Spleen (tissue), 11 donors: ENCODE results near the gene ROBO1. TPM values are rescaled to one million over a fixed set of nuclear protein-coding genes. Genes with fewer than 3 reads are reported as not detected.

Experiments used
- DNase-seq: peaks from one replicate; pipeline ENCODE4 v3.0.0-alpha.2; 2020
- H3K27ac ChIP-seq, 8 donors: fragments of 200-600 bp; sonication (generic) in 7 of 8; 1 replicate in 4 of 8; 2 replicates in 4 of 8; pipeline versions ENCODE4 v1.5.0 to v1.8.0; 2016 to 2021; ENCODE audit warnings: inconsistent platforms in 4 of 8, mild to moderate bottlenecking in 4 of 8, moderate library complexity in 1 of 8
- H3K27me3 ChIP-seq, 7 donors: fragments of 200-600 bp; sonication (generic) in 6 of 7; replicated peaks in 1 of 7; 1 replicate in 4 of 7; 2 replicates in 3 of 7; pipeline versions ENCODE4 v1.5.0 to v1.8.0; 2016 to 2021; ENCODE audit warnings: inconsistent platforms in 3 of 7, mild to moderate bottlenecking in 1 of 7
- H3K36me3 ChIP-seq, 6 donors: fragments of 200-600 bp; sonication (generic) in 5 of 6; 1 replicate in 4 of 6; 2 replicates in 2 of 6; pipeline versions ENCODE4 v1.5.0 to v1.8.0; 2016 to 2021; ENCODE audit warnings: inconsistent platforms in 2 of 6
- H3K4me1 ChIP-seq, 6 donors: fragments of 200-600 bp; sonication (generic) in 5 of 6; 1 replicate in 3 of 6; 2 replicates in 3 of 6; pipeline versions ENCODE4 v1.5.0 to v1.8.0; 2016 to 2021; ENCODE audit warnings: inconsistent platforms in 3 of 6
- H3K4me3 ChIP-seq, 8 donors: fragments of 200-600 bp; sonication (generic) in 7 of 8; 1 replicate in 4 of 8; 2 replicates in 4 of 8; pipeline versions ENCODE4 v1.5.0 to v1.8.0; 2016 to 2021; ENCODE audit warnings: inconsistent platforms in 4 of 8, mild to moderate bottlenecking in 4 of 8, moderate library complexity in 2 of 8
- H3K9me3 ChIP-seq, 8 donors: fragments of 200-600 bp; sonication (generic) in 7 of 8; 1 replicate in 4 of 8; 2 replicates in 4 of 8; pipeline versions ENCODE4 v1.5.0 to v1.8.0; 2016 to 2021; ENCODE audit warnings: inconsistent platforms in 4 of 8
- CTCF ChIP-seq, 11 experiments: fragments of 200-600 bp in 7 of 11; fragments of 450-650 bp in 4 of 11; sonication (generic) in 4 of 11; IDR thresholded peaks in 8 of 11; conservative IDR thresholded peaks in 3 of 11; 1 replicate in 7 of 11; 2 replicates in 4 of 11; pipeline versions ENCODE4 v1.4.0 to v1.8.0; 2016 to 2021; ENCODE audit warnings: antibody characterized with exemption in 11 of 11, inconsistent platforms in 4 of 11, mild to moderate bottlenecking in 1 of 11
- POLR2A ChIP-seq, 3 donors: fragments of 450-650 bp; IDR thresholded peaks; one replicate each; pipeline ENCODE4 v1.5.1; 2017; ENCODE audit warnings: antibody characterized with exemption in 3 of 3, mild to moderate bottlenecking in 1 of 3
- POLR2AphosphoS5 ChIP-seq, 3 donors: sonication (generic); formaldehyde crosslinking; IDR thresholded peaks; one replicate each; pipeline ENCODE4 v1.5.1; 2017; ENCODE audit warnings: antibody characterized with exemption in 3 of 3
- WGBS, 5 donors: extraction: QIAGEN DNeasy Blood & Tissue Kit in 3 of 5; methylation state at CpG; one replicate each; pipeline versions ENCODE4 v1.1.5 to v1.1.7; 2013 to 2018; 5-methylcytosine and 5-hydroxymethylcytosine counted together
- intact Hi-C: fragments of 100-400 bp; cut with DNase I; formaldehyde crosslinking; loops from one replicate; pipeline ENCODE4 v1.15.0; 2023; ENCODE audit warnings: low total_unique reads
- polyA plus RNA-seq, 3 donors: library from polyadenylated mRNA; stranded (reverse); fragments of 200-250 nt; gene quantifications; one replicate each; pipeline ENCODE4 v1.2.1, GENCODE V29; 2013
- total RNA-seq, 7 donors: library from RNA; depleted of rRNA in 3 of 7; stranded (reverse); fragments of >200 nt in 3 of 7; fragmentation: NEBNext Ultra II Directional in 4 of 7; extraction: Animal tissue kit (Norgen Biotek cat#: 25700) in 4 of 7; gene quantifications; one replicate each; pipeline versions ENCODE4 v1.1.0 to v1.2.1, GENCODE V29; 2016 to 2021
- donor health status: healthy with polysubstance abuse.
- donor health status: DM: no; HTN: no; CAD: no; lungs with moderate emphysema.
- donor health status: DM: no; HTN: no; CAD: no.
- donor health status: Bipolar disorder and iron deficiency.
- donor health status: healthy.
- donor health status: DM: no; HTN: no; CAD: no.
- donor health status: DM: yes; HTN: yes; CAD: no.

The ROBO1 gene
- total and polyA plus RNA-seq, 10 donors, result 3.4 to 37.3 (median 26.0) TPM

GRCh38 chr3:79215286-79215685, 552.5 kb downstream of the ROBO1 start:
- WGBS, 5 donors, result 45 to 72% (median 57%) methylated on average over 4 of the region's 4 CpGs
- Histone ChIP-seq H3K27ac (no peak overlapping the region), H3K27me3 (no peaks in the 10 kb centered on the region), H3K4me1 (no peaks in the 10 kb centered on the region), H3K36me3 (no peaks in the 10 kb centered on the region), H3K4me3 (no peak overlapping the region), H3K9me3 (peaks cover 0 to 4% (median 0%) of the 10 kb centered on the region in 8 donors)
- no peak for DNase-seq
- TF ChIP-seq CTCF (IDR thresholded peaks at IDR 0.05 in 8 of 11, conservative IDR thresholded peaks at IDR 0.05 in 3 of 11) (no peak), POLR2A (IDR thresholded peaks at IDR 0.05) (no peak), POLR2AphosphoS5 (IDR thresholded peaks at IDR 0.05) (no peak)
- intact Hi-C loops, result no loop called here

- H3K36me3 ChIP-seq, result no peaks in the 10 kb centered on the region
- TF ChIP-seq POLR2A (IDR thresholded peaks at IDR 0.05) (no peak), POLR2AphosphoS5 (IDR thresholded peaks at IDR 0.05) (no peak), CTCF (IDR thresholded peaks at IDR 0.05 in 8 of 11, conservative IDR thresholded peaks at IDR 0.05 in 3 of 11) (no peak)
- H3K27ac ChIP-seq, result no peak overlapping the region
- 74 to 83% (median 76%) methylated on average over 12 of the region's 12 CpGs for WGBS, 5 donors
- H3K27me3 ChIP-seq, result no peaks in the 10 kb centered on the region
- H3K4me1 ChIP-seq, result no peaks in the 10 kb centered on the region
- DNase-seq, result peak; percentile 17
- H3K9me3 ChIP-seq, result peaks cover 0 to 14% (median 5%) of the 10 kb centered on the region in 8 donors
- intact Hi-C loops, result no loop called here
- no peak overlapping the region for H3K4me3 ChIP-seq
These were observed 556.0 kb downstream of the ROBO1 start for GRCh38 chr3:79211586-79212359.

- no peaks in the 10 kb centered on the region for H3K27me3 ChIP-seq
- no peaks in the 10 kb centered on the region for H3K36me3 ChIP-seq
- H3K27ac ChIP-seq, result no peak overlapping the region
- 89 to 96% (median 93%) methylated on average over 3 of the region's 3 CpGs for WGBS, 5 donors
- no peak for DNase-seq
- TF ChIP-seq CTCF (IDR thresholded peaks at IDR 0.05 in 8 of 11, conservative IDR thresholded peaks at IDR 0.05 in 3 of 11) (no peak), POLR2AphosphoS5 (IDR thresholded peaks at IDR 0.05) (no peak), POLR2A (IDR thresholded peaks at IDR 0.05) (no peak)
- intact Hi-C loops, result no loop called here
- no peak overlapping the region for H3K4me3 ChIP-seq
- H3K4me1 ChIP-seq, result no peaks in the 10 kb centered on the region
- peaks cover 0 to 9% (median 4%) of the 10 kb centered on the region in 8 donors for H3K9me3 ChIP-seq
These were observed 563.4 kb downstream of the ROBO1 start for GRCh38 chr3:79204351-79204750.

GRCh38 chr3:79203144-79203519, 564.7 kb downstream of the ROBO1 start:
- 22 to 38% (median 35%) methylated on average over 3 of the region's 3 CpGs for WGBS, 5 donors
- no peak overlapping the region for H3K4me3 ChIP-seq

More at GRCh38 chr3:79203144-79203519, 564.7 kb downstream of the ROBO1 start:
- Histone ChIP-seq H3K27me3 (no peaks in the 10 kb centered on the region), H3K27ac (no peak overlapping the region), H3K9me3 (peaks cover 0 to 7% (median 0%) of the 10 kb centered on the region in 8 donors), H3K36me3 (no peaks in the 10 kb centered on the region), H3K4me1 (no peaks in the 10 kb centered on the region)
- TF ChIP-seq POLR2A (IDR thresholded peaks at IDR 0.05) (no peak), POLR2AphosphoS5 (IDR thresholded peaks at IDR 0.05) (no peak), CTCF (IDR thresholded peaks at IDR 0.05 in 8 of 11, conservative IDR thresholded peaks at IDR 0.05 in 3 of 11) (no peak)
- intact Hi-C loops, result no loop called here
- no peak for DNase-seq
